ENCODE measurements around the gene TGFBR3.

The TGFBR3 gene

GRCh38 chr1:91631718-91632330 lies 254.1 kb downstream of the TGFBR3 start:
- no peak overlapping the region for H3K4me3 ChIP-seq (replicated peaks; ENCODE audit: low read depth, low read length)
- no peak for DNase-seq (ENCODE audit: extremely low read depth, low read depth)
- no peak for TF ChIP-seq CTCF (IDR thresholded peaks at IDR 0.05; ENCODE audit: low read depth, low read length, missing control alignments)

DNA sequence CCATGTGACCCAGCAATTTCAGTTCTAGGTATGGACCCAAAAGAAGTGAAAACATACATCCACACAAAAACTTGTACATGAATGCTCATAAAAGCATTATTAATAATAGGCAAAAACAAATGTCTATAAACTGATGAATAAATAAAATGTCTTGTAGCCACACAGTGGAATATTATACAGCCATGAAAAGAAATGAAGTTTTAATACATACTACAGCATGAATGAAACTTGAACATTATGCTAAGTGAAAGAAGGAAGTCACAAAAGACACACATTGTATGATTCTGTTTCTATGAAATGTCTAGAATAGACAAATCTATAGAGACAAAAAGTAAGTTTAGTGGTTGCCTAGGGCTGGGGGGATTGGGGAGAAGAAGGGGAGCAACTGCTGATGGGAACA lies 255.1 kb downstream of the TGFBR3 start:
- TF ChIP-seq CTCF (IDR thresholded peaks at IDR 0.05; ENCODE audit: low read depth, low read length, missing control alignments) = no peak
- no peak for DNase-seq (ENCODE audit: extremely low read depth, low read depth)
- no peak overlapping the region for H3K4me3 ChIP-seq (replicated peaks; ENCODE audit: low read depth, low read length)
